Stimulated activated CD4-positive, alpha-beta T cell treated with anti-CD3 and anti-CD28 coated beads, Interleukin-1b, Interleukin-23, amount 100 ng/mL, for 4 hours (primary cell): Measurements from ENCODE around the gene IQGAP3.
A peak's percentile ranks its signal among the peaks of the same experiment; 100 is the strongest.

Source experiments
- DNase-seq, 2 donors: peaks; one replicate each; pipeline ENCODE4 v3.0.0-alpha.2; 2020; ENCODE audit warnings: low read depth in 2 of 2

Gene IQGAP3

GRCh38 chr1:156509424-156510034, 62.8 kb downstream of the IQGAP3 start:
- no peak for DNase-seq

DNA sequence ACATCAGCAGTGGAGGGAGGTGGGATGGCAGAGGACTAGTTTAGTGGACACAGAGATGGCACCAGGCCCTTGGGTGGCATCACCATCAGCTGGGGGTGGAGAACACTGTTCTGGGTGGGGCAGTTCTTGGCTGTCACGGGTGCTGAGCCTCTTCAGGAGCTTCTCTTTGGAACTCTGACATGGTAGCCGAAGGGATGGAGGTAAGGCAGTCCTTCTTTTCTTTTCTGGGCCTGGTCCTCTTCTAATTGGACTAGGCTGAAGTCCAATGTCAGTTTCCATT, 63.5 kb downstream of the IQGAP3 start:
- DNase-seq: no peak

- DNase-seq: no peak
Measured at GRCh38 chr1:156508205-156508954, 64.0 kb downstream of the IQGAP3 start.

- DNase-seq: no peak
Measured at GRCh38 chr1:156506450-156506849, 65.9 kb downstream of the IQGAP3 start.

DNA sequence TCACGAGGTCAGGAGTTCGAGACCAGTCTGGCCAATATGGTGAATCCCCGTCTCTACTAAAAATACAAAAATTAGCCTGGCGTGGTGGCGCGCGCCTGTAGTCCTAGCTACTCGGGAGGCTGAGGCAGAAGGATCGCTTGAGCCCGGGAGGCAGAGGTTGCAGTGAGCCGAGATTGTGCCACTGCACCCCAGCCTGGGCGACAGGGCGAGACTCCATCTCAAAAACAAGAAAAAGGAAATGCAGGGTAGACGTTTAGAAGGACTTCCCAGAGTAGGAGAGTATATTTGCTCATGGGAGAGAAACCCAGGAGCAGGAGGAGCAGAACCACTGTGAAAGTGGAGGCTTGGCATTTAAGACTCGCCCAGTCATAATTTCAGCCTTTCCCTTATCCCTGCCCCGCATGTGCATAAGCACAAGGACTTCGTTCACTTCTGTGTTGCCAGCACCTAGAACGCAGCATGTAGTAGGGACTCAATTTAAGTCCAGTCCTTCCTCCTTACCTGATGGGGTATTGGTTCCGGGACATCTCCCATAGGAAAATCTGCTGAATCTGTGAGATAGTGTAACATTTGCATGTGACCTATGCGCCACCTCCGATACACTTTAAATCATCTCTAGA, 66.6 kb downstream of the IQGAP3 start:
- DNase-seq: no peak

GRCh38 chr1:156504821-156505678, 67.3 kb downstream of the IQGAP3 start:
- DNase-seq: peak; percentile 96

- DNase-seq: no peak
Measured at GRCh38 chr1:156504438-156504813, 67.9 kb downstream of the IQGAP3 start.

- no peak for DNase-seq
Measured at GRCh38 chr1:156503698-156504437, 68.5 kb downstream of the IQGAP3 start.

GRCh38 chr1:156502894-156503697, 69.3 kb downstream of the IQGAP3 start:
- no peak for DNase-seq

- no peak for DNase-seq
Measured at GRCh38 chr1:156502391-156502893, 69.9 kb downstream of the IQGAP3 start.

- DNase-seq: peak; percentile 95 to 96
Measured at GRCh38 chr1:156500793-156501506, 71.4 kb downstream of the IQGAP3 start.

- no peak for DNase-seq
Measured at GRCh38 chr1:156500543-156500792, 71.9 kb downstream of the IQGAP3 start, which contains the start of gene MEF2D. MEF2D (minus strand) TSS chr1:156500775; CDS start chr1:156483292, 17,483 bp downstream.

GRCh38 chr1:156499842-156500542, 72.4 kb downstream of the IQGAP3 start:
- no peak for DNase-seq

- no peak for DNase-seq
Measured at GRCh38 chr1:156499194-156499841, 73.0 kb downstream of the IQGAP3 start.

DNA sequence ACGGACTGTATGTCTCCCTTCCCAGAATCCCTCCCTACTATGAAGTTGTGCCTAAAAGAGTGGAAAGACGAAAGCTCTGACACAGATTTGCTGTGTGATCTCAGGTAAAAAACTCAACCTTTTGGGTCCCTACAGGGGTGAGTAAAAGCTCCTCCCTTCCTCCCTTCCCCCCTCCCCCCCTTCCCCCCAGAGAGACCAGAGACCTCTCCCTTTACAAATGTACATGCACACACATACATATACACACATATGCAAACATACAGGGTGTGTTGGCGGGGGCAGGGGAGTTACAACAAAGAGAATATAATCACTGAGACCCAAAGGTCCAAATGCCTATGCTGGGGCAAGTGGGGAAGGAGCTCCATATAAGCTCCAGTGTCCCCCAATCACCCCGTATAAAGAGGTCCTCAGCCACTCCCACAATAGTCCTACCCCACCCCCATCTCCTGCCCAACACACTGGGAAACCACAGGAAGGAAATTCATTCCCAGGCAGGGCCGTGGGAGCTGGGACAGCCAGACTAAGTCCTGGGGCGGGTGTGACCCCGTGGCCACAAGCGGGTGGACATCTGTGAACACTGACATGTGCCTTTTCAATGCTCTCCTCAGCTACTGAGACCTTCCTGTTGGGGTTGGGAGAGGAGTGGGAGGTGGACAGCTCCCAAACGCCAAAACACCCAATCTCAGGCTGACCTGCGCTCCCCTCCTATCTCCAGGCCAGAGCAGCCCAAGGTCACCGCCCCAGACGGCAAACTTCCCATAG, 73.8 kb downstream of the IQGAP3 start:
- no peak for DNase-seq

DNA sequence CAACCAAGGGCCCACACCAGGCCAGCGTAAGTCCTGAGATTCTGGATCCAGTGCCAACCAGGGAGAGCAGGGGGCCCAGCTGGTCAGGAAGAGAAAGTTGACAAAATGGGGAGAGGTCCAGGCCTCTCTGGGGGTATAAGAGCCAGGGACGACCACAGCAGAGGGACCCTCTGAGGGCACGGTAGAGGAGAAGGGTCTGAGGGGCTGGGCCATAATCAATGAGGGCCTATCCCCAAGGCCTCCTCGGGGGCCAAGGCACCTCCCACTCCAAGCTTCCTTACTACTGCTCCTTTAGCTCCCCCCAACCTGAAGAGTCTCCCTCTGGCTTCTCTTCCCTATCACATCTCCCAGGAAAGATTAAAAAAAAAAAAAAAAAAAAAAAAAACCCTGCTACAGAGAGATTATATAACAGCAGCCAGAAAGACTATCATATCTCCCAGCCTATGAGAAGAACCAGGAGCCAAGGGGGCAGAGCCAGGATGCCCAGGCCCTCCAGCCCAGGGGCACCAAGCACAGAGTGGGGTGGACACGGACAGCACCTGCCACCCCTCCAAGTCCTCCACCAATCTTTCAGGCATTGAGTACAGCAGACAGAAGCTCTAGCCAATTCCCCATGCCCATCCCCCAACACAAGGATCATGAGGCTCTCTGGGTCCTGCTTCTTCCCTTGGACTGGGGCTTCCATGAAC, 74.5 kb downstream of the IQGAP3 start:
- DNase-seq: no peak

- no peak for DNase-seq
Measured at GRCh38 chr1:156497078-156497742, 75.2 kb downstream of the IQGAP3 start.
